Measurements from ENCODE around the gene CDH23. TPM values are rescaled to one million over a fixed set of nuclear protein-coding genes. Genes with fewer than 3 reads are reported as not detected.

Gene CDH23
- total and polyA plus RNA-seq, 2 of the 8 experiments (the other 6 are each of a cell fraction or from before 2014, with no cell fraction given), result 1.9 to 4.9 TPM

DNA sequence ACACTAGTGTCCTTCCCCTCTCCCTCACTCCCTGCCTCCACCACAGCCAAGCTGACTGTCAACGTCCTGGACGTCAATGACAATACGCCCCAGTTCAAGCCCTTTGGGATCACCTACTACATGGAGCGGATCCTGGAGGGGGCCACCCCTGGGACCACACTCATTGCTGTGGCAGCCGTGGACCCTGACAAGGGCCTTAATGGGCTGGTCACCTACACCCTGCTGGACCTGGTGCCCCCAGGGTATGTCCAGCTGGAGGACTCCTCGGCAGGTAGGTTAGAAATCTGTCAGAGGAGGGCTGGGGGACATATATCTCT is 401.5 kb downstream of the CDH23 start:
- Histone ChIP-seq H3K9ac (replicated peaks in 1 of 4; ENCODE audit: extremely low read depth in 1 of 4, low read depth in 3 of 4, low read length in 3 of 4) (no peak overlapping the region), H2BK120ac (replicated peaks; ENCODE audit: low read depth, low read length) (no peak overlapping the region)

More for the DNA sequence above, 401.5 kb downstream of the CDH23 start:
- ChIA-PET CTCF (ENCODE audit: partially characterized antibody) (interaction anchor here (1.0 to 1.4 kb wide), 2 partner anchors 13 to 25 kb away, joined by 3 to 4 read pairs; partner anchors contain the start of gene VSIR), POLR2A (ENCODE audit: partially characterized antibody) (interaction anchor here (0.8 kb wide), 1 partner anchor 13 kb away, joined by 3 read pairs; no protein-coding TSS in a partner anchor)
- no peak overlapping the region for H2BK5ac ChIP-seq (ENCODE audit: low read depth, low read length)
- no peak overlapping the region for H4K8ac ChIP-seq (ENCODE audit: extremely low read depth, insufficient read depth, low read length)
- H3K56ac ChIP-seq (replicated peaks; ENCODE audit: insufficient read length, low read depth, low read length), result no peak overlapping the region
- no peak overlapping the region for H2AK5ac ChIP-seq (ENCODE audit: low read depth, low read length)
- H3K14ac ChIP-seq (ENCODE audit: insufficient read length), result no peak overlapping the region
- H2BK15ac ChIP-seq (ENCODE audit: low read length), result no peak overlapping the region
- H4K20me1 ChIP-seq (replicated peaks in 1 of 2; ENCODE audit: control insufficient read depth in 1 of 2, insufficient read depth in 2 of 2, low read length in 2 of 2), result peaks cover 0 to 2% of the 10 kb centered on the region in 2 experiments
- 87% methylated on average over 6 of the region's 6 CpGs; no CpG with 5 or more reads in 1 of the 2 experiments for WGBS, 2 experiments (ENCODE audit: extremely low coverage in 1 of 2, insufficient coverage in 1 of 2, insufficient read length in 1 of 2, insufficient replicate concordance in 2 of 2, low coverage in 1 of 2, low lambda C conversion rate in 2 of 2, missing lambda C conversion rate in 1 of 2)
- H2BK20ac ChIP-seq (ENCODE audit: low read length), result no peak overlapping the region
- no peaks in the 10 kb centered on the region for H3K23me2 ChIP-seq (ENCODE audit: low read depth, low read length)
- H3K4me1 ChIP-seq (replicated peaks in 1 of 4; ENCODE audit: control insufficient read depth in 3 of 4, insufficient read depth in 4 of 4, low read length in 3 of 4), result no peaks in the 10 kb centered on the region
- H4K91ac ChIP-seq (replicated peaks; ENCODE audit: insufficient read length, low read length), result no peak overlapping the region
- H3K79me1 ChIP-seq (ENCODE audit: low read depth, low read length), result no peaks in the 10 kb centered on the region
- H2BK12ac ChIP-seq (ENCODE audit: low read depth, low read length), result no peak overlapping the region
- no peak for DNase-seq (ENCODE audit: low read depth in 1 of 2, low spot score in 2 of 2)
- no peak overlapping the region for H4K5ac ChIP-seq (ENCODE audit: insufficient read length, low read depth, low read length)
- H3K4me3 ChIP-seq (ENCODE audit: extremely low read depth in 1 of 4, insufficient read depth in 2 of 4, low read depth in 3 of 4, low read length in 4 of 4), result no peak overlapping the region
- no peaks in the 10 kb centered on the region for H3K79me2 ChIP-seq (ENCODE audit: control insufficient read depth in 1 of 2, insufficient read depth in 2 of 2, low read length in 2 of 2)
- no peaks in the 10 kb centered on the region for H3K36me3 ChIP-seq (ENCODE audit: control insufficient read depth in 2 of 4, insufficient read depth in 4 of 4, low read length in 3 of 4)
- TF ChIP-seq POLR2AphosphoS5 (IDR thresholded peaks at IDR 0.05; ENCODE audit: low read depth, low read length), result no peak
- no peak for TF ChIP-seq GABPA (IDR thresholded peaks at IDR 0.05; ENCODE audit: borderline replicate concordance, insufficient read depth, low read length)
- TF ChIP-seq, protein P1, sequence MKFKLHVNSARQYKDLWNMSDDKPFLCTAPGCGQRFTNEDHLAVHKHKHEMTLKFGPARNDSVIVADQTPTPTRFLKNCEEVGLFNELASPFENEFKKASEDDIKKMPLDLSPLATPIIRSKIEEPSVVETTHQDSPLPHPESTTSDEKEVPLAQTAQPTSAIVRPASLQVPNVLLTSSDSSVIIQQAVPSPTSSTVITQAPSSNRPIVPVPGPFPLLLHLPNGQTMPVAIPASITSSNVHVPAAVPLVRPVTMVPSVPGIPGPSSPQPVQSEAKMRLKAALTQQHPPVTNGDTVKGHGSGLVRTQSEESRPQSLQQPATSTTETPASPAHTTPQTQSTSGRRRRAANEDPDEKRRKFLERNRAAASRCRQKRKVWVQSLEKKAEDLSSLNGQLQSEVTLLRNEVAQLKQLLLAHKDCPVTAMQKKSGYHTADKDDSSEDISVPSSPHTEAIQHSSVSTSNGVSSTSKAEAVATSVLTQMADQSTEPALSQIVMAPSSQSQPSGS (IDR thresholded peaks at IDR 0.05; ENCODE audit: low read length), result no peak
- TF ChIP-seq RFX5 (IDR thresholded peaks at IDR 0.05; ENCODE audit: borderline replicate concordance, low read depth, low read length), result no peak
- no peak for TF ChIP-seq POU5F1 (IDR thresholded peaks at IDR 0.05; ENCODE audit: low read depth, low read length)
- TF ChIP-seq, protein P2, sequence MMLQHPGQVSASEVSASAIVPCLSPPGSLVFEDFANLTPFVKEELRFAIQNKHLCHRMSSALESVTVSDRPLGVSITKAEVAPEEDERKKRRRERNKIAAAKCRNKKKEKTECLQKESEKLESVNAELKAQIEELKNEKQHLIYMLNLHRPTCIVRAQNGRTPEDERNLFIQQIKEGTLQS (IDR thresholded peaks at IDR 0.05; ENCODE audit: insufficient read depth, low read depth, low read length), result no peak
- TF ChIP-seq, protein P3, sequence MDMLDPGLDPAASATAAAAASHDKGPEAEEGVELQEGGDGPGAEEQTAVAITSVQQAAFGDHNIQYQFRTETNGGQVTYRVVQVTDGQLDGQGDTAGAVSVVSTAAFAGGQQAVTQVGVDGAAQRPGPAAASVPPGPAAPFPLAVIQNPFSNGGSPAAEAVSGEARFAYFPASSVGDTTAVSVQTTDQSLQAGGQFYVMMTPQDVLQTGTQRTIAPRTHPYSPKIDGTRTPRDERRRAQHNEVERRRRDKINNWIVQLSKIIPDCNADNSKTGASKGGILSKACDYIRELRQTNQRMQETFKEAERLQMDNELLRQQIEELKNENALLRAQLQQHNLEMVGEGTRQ (IDR thresholded peaks at IDR 0.05; ENCODE audit: low read length), result no peak
- TF ChIP-seq EP300 (IDR thresholded peaks at IDR 0.05; ENCODE audit: borderline replicate concordance in 1 of 2, low read depth in 2 of 2, low read length in 2 of 2), result no peak
- TF ChIP-seq JUND (IDR thresholded peaks at IDR 0.05; ENCODE audit: low read length), result no peak
- no peak for TF ChIP-seq SIRT6 (IDR thresholded peaks at IDR 0.05; ENCODE audit: low read length)
- H2AFZ ChIP-seq (ENCODE audit: low read length), result no peak overlapping the region
- H3K23ac ChIP-seq (ENCODE audit: insufficient read length), result no peak overlapping the region
- H3K4ac ChIP-seq (replicated peaks; ENCODE audit: insufficient read length, low read depth, low read length), result no peak overlapping the region
- H3K18ac ChIP-seq (ENCODE audit: extremely low read depth, low read length), result no peak overlapping the region
- H3K27ac ChIP-seq (ENCODE audit: low read depth, low read length), result no peak overlapping the region
- H3K9me3 ChIP-seq (ENCODE audit: insufficient read depth in 2 of 2, low read depth in 1 of 2, low read length in 1 of 2), result no peaks in the 10 kb centered on the region
- H3K4me2 ChIP-seq (ENCODE audit: insufficient read depth in 1 of 2, low read depth in 2 of 2, low read length in 2 of 2), result no peak overlapping the region
- no peak for FAIRE-seq
- H3K27me3 ChIP-seq (replicated peaks in 1 of 4; ENCODE audit: control insufficient read depth in 3 of 4, extremely low read depth in 1 of 4, insufficient read depth in 3 of 4, low read length in 3 of 4), result peaks cover 0 to 5% (median 0%) of the 10 kb centered on the region in 4 experiments; a peak in 1 of 7 replicates
